Activated CD4-positive, alpha-beta T cell treated with anti-CD3 and anti-CD28 coated beads for 48 hours (primary cell): ENCODE measurements around the gene SH3BGRL.
"Not testable (repeated sequence)": the region's sequence is repeated elsewhere in the genome, so short reads cannot be mapped to it uniquely, and the experiment has no call there.

Experiments used
- DNase-seq: peaks from one replicate; pipeline ENCODE4 v3.0.0-alpha.2; 2020

The SH3BGRL gene

DNA sequence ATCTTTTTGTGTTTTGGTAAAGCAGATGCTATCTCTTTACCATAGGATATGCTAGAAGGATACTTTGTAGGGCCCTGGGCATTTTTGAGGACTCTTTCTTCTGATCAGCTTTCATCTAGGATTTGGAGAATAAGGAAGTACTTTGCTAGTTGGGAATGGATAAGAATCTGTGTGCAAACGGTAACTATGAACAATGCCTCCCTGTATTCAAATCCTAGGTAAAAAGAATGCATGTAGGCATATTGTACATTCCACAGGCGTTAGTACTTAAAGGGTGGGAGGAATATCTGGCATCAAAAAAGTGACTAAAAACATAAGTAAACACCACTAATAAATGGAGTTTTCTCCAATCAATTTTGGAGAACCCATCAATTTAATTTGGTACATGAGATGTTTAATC, 59.7 kb downstream of the SH3BGRL start:
- no peak for DNase-seq

DNA sequence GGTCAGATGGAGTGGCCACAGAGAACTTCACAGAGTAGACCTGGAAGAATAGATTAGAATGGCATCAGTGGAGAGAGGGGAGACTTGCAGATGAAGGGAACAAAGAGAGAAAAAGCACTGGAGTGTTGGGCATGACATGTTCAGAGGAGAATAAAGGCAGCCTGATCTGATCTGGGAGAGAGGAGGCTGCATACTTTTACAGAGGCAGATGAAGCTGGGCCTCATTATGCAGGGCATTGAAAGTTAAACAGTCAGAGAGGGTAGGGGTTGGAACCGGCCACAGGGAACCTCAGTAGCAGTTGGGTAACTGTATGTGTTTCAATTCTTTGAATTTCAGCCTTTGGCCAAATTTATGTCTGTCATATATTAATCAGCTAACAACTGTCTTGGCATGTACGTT, 61.2 kb downstream of the SH3BGRL start:
- DNase-seq = no peak

DNA sequence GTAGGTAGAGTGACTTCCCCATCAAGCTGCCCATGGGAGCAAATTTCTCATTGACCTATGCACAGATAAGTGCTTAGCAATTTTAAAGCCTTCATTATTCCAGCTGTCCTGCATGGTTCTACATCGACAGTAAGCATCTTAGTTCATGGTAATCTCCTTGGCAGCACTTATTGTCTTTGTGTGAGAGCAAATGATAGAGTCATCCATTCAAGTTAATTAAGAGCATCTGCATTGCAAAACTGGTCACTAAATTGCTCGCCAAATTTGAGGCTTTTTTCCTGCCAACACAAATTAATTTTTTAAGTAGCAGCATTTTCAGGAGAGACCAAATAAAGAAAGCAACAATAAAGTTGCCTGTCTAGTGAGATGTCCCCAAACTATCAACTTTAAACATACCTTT, 76.7 kb downstream of the SH3BGRL start:
- DNase-seq = no peak

DNA sequence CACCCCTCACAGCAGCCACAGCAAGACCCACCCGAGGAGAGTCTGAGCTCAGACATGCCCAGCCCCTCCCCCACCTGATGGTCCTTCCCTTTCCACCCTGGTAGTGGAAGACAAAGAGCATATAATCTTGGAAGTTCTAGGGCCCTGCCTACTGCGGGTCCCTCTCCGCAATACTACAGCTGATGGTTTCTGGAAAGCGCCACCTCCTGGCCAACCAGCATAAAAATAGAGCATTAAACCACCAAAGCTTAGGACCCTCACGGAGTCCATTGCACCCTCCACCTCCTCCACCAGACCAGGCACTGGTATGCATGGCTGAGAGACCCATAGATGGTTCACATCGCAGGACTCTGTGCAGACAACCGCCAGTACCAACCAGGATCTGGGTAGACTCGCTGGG, 78.2 kb downstream of the SH3BGRL start:
- DNase-seq = no peak

DNA sequence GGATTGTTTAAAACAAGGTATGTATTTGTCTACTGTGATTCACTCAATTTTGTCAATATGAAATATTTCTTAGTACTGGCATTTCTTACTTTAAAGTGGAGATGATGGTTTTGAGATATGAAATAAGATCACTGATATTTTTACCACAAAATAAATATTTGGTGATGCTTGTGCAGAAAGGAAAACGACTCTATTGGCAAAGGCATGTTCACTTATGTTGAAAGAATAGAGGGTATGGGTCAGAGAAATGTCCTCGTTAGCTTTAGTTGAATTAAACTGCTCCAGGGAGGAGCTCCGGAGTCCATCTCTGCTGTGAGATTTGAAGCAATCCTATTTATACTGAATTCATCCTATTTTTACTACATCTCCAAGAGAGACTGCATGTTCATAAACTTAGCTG, 84.2 kb downstream of the SH3BGRL start:
- no peak for DNase-seq

DNA sequence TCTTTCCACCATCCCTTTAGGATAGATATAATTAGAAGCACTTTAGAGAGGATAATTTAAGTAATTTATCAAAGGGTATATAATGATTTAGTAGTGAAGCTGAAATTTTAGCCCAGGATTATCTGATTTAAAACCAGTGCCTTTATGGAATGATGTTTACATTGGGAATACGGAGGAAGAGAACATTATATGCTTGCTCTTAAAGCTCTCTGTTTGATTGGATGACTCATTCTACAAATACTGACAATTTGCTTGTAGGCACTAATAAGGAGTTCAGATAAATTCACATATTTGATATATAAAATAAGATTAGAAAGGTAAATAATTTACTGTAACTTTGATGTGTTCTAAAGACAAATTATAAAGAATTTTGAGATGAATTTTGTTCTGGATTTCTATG, 84.7 kb downstream of the SH3BGRL start:
- no peak for DNase-seq

DNA sequence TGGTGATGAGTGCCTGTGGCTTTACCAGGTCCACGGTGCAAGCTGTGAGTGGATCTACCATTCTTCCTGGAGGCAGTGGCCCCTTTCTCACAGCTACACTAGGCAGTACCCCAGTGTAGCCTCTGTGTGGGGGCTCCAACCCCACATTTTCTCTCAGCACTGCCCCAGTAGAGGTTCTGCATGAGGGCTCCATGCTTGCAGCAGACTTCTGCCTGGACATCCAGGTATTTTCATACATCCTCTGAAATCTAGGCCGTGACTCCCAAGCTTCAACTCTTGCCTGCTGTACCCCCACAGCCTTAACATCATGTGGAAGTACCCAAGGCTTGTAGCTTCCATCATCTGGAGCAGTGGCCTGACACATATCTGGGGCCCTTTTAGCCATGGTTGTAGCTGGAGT, 90.1 kb downstream of the SH3BGRL start:
- no peak for DNase-seq

DNA sequence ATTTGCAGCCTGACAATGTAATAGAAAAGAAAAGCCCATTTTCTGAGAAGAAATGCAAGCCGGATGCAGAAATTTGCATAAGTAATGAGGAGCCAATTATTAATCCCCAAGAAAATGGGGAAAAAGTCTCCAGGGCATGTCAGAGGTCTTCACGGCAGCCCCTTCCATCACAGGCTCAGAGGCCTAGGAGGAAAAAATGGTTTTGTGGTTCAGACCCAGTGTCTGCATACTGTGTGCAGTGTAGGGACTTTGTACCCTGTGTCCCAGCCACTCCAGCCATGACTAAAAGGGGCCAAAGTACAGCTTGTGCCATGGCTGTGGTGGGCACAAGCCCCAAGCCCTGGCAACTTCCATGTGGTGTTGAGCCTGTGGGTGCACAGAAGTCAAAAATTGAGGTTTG, 92.2 kb downstream of the SH3BGRL start:
- DNase-seq = no peak

DNA sequence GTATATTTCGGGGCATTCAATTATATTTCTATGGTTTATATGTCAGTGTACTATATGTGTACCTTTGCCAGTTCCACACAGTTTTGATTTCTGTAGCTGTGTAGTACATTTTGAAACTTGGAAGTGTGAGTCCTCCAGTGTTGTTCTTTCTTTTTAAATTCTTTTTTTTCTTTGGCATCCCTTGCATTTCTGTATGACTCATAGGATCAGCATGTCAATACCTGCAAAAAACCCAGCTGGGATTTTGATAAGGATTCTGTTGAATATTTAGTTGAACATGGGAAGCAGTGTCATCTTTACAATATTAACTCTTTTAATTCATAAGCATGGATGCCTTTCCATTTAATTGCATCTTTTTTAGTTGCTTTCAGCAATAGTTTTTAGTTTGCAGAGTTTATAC, 100.0 kb downstream of the SH3BGRL start:
- DNase-seq = no peak

DNA sequence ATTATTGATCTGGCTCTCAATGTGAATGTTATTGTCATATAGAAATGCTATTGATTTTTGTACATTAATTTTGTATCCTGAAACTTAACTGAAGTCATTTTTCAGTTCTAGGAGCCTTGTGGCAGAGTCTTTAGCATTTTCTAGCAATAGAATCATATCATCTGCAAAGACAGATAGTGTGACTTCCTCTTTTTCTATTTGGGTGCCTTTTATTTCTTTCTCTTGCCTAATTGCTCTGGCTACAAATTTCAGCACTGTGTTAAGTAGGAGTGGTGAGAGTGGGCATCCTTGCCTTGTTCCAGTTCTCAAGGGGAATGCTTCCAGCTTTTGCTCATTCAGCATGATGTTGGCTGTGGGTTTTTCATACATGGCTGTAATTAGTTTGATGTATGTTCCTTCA, 102.7 kb downstream of the SH3BGRL start:
- no peak for DNase-seq

DNA sequence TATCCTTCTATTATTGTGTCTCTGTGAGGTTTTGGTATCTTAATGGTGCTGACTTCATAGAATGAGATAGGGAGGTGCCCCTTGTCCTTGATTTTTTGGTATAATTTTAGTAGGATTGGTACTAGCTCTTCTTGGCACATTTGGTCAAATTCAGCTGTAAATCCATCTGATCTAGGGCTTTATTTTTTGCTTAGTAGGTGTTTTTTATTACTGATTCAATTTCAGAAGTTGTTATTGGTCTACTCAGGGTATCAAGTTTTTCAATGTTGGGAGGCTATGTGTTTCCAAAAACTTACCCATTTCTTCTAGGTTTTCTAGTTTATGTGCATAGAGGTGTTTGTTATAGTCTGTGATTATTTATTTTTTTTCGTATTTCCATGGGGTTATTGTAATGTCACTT, 103.3 kb downstream of the SH3BGRL start:
- DNase-seq = no peak

DNA sequence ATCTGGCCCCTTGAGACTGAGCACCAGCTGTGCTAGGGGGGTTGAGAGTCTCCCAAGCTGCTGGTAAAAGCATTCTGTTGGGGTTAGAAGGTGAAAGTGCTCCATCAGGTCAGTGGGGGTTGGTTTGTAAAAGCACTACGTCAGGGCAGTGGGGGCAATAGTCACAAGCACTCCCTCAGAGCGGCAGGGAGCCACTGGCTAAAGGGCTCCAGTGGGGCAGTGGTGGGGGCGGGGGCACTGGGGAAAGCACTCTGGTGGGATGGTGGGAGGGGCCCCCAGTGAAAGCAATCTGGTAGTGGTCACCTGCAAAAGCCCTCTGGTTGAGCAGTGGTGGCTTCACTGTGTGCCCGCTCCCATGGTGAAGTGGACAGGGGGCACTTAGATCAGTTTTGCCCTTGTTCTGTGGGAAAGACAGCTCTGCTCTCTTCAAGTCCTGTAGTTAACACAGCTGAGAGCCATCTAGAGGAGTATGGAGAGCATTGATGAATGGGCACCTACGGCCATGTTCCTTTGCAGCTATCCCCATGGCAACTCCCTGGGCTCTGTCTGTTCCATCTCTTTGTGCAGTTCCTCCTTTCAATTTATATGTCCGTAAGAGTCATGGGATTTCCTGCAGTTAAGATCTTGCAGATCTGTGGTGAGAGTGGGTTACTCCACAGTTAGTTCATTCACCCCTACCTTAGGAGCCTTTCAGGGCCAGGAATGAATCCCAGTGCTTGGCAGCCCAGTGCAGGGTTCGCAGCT, 106.4 kb downstream of the SH3BGRL start:
- no peak for DNase-seq

DNA sequence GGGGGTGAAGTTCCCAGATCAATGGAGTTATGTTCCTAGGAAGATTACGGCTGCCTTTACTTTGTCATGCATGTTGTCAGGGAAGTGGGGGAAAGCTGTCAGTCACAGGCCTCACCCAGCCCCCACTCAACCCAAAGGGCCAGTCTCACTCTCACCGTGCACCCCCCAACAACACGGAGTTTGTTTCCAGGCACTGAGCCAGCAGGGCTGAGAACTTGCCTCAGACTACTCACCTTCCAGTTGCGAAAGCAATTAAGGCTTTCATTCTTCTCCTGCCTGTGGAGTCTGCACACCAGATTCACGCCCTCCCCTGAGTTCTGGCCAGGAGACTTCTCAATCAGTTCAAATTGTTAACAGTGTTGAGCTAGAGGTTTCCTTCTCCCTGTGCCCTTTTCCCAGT, 114.3 kb downstream of the SH3BGRL start:
- DNase-seq = no peak

DNA sequence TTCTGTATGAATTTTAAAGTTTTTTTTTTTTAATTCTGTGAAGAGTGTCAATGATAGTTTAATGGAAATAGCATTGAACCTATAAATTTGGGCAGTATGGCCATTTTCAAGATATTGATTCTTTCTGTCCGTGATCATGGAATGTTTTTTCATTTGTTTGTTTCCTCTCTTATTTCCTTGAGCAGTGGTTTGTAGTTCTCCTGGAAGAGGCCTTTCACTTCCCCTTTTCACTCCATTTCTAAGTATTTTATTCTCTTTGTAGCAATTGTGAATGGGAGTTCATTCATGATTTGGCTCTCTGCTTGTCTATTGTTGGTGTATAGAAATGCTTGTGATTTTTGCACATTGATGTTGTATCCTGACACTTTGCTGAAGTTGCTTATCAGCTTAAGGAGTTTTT, 129.8 kb downstream of the SH3BGRL start:
- DNase-seq = not testable (repeated sequence)

DNA sequence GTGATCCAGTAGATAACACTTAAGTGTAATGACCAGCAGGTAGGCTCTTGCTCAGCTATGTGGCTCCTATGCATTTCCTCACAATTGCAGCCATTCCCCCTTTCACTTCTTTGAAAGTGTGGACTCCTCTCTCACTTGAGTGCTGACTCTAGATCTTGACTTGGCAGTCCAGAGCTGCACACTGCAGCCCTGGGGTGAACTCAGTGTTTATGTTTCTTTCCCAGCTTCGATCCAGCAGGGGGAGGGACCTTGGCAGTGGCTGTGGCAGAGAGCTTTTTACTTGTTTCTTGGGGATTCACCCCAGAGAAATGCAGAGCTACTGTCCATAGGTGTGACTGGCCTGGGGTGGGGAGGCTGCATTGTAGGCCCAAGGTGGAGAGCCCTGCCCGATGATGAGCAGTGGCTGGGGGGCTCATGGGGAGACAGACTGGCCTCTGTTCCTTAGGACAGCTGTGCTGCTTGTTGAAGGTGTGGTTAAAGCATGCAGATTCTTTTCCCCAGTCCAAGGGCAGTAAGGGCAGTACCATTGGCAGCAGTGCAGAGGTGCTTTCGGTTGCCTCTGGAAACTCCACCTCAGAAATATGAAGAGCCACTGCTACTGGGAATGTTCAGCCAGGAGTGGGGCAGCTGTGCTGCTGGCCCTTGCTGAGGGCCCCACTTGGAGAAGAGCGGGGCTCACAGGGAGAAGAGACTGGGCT, 134.7 kb downstream of the SH3BGRL start:
- no peak for DNase-seq

DNA sequence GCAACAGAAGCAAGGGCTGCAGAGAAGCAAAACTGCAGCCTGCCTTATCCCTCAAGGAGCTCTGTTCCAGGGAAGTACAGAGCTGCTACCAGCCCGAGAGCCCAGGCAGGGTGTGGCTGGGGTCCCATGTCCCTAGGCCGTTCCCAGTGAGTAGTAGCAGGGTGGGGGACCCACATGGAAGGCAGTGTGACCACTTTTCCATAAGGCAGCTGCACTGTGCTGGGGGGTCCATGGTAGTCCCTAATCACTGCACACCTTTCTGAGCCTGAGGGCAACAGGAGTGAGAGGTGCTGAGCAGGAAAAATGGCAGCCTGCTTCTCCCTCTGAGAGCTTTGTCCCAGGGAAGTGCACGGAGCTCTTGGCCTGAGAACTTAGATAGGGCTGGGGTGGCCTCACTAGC, 135.9 kb downstream of the SH3BGRL start:
- DNase-seq = no peak

DNA sequence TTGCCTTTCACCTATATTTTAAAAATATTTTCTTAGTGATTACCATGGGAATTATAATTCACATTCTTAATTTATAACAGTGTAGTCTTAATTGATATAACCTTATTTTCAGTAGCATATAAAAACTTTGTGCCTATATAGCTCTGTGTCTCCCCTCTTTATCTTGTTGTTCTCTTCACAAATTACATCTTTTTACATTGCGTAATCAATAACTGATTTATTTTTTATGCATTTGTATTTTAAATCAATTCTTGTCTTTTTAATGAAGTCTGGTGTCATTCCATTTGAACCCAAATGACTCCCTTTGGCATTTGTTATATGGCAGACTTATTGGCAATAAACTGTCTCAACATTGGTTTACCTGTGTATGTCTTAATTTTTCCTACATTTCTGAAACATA, 137.0 kb downstream of the SH3BGRL start:
- no peak for DNase-seq

DNA sequence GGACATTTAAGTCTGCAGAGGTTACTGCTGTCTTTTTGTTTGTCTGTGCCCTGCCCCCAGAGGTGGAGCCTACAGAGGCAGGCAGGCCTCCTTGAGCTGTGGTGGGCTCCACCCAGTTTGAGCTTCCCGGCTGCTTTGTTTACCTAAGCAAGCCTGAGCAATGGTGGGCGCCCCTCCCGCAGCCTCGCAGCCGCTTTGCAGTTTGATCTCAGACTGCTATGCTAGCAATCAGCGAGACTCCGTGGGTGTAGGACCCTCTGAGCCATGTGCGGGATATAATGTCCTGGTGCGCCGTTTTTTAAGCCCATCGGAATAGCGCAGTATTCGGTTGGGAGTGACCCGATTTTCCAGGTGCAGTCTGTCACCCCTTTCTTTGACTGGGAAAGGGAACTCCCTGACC, 143.4 kb downstream of the SH3BGRL start:
- DNase-seq = not testable (repeated sequence)
